Suprapubic skin (tissue), 4 donors: ENCODE results near the gene SFTPB. TPM values are rescaled to one million over a fixed set of nuclear protein-coding genes. Genes with fewer than 3 reads are reported as not detected.

Experiments used
- DNase-seq, 2 donors: peaks; one replicate each; pipeline ENCODE4 v3.0.0-alpha.2; 2019; ENCODE audit warnings: low spot score in 2 of 2
- H3K27ac ChIP-seq: fragments of 200-600 bp; sonication (generic); one replicate; pipeline ENCODE4 v1.5.1; 2019
- H3K27me3 ChIP-seq: fragments of 200-600 bp; sonication (generic); one replicate; pipeline ENCODE4 v1.5.1; 2019
- H3K36me3 ChIP-seq: fragments of 200-600 bp; sonication (generic); one replicate; pipeline ENCODE4 v1.5.1; 2019
- H3K4me1 ChIP-seq: fragments of 200-600 bp; sonication (generic); one replicate; pipeline ENCODE4 v1.5.1; 2019
- H3K4me3 ChIP-seq: fragments of 200-600 bp; sonication (generic); one replicate; pipeline ENCODE4 v1.5.1; 2019; ENCODE audit warnings: mild to moderate bottlenecking
- H3K9me3 ChIP-seq: fragments of 200-600 bp; sonication (generic); one replicate; pipeline ENCODE4 v1.5.1; 2019
- EP300 ChIP-seq: sonication (generic); formaldehyde crosslinking; IDR thresholded peaks from one replicate; pipeline ENCODE4 v1.6.1; 2017; ENCODE audit warnings: antibody characterized with exemption
- POLR2A ChIP-seq, 2 donors: fragments of 450-650 bp; IDR thresholded peaks; one replicate each; pipeline ENCODE4 v1.6.1; 2017; ENCODE audit warnings: antibody characterized with exemption in 2 of 2, mild to moderate bottlenecking in 2 of 2, moderate library complexity in 2 of 2
- POLR2AphosphoS5 ChIP-seq, 3 donors: sonication (generic); formaldehyde crosslinking; IDR thresholded peaks; one replicate each; pipeline ENCODE4 v1.6.1; 2017; ENCODE audit warnings: antibody characterized with exemption in 3 of 3
- WGBS: methylation state at CpG from one replicate; pipeline ENCODE4 v1.1.5; 2018; 5-methylcytosine and 5-hydroxymethylcytosine counted together
- total RNA-seq, 4 donors: library from RNA; depleted of rRNA; stranded (reverse); fragments of >200 nt; gene quantifications; one replicate each; pipeline ENCODE4 v1.1.0, GENCODE V29; 2016
- TF ChIP-seq, protein P1 (sequence below), 2 donors: fragments of 200-600 bp in 1 of 2; fragments of 450-650 bp in 1 of 2; sonication (generic) in 1 of 2; IDR thresholded peaks; one replicate each; pipeline ENCODE4 v1.5.1; 2016 to 2019; ENCODE audit warnings: antibody characterized with exemption in 2 of 2, mild to moderate bottlenecking in 1 of 2, moderate library complexity in 1 of 2

The SFTPB gene
- total RNA-seq, 4 donors from 2014 or later: not detected

DNA sequence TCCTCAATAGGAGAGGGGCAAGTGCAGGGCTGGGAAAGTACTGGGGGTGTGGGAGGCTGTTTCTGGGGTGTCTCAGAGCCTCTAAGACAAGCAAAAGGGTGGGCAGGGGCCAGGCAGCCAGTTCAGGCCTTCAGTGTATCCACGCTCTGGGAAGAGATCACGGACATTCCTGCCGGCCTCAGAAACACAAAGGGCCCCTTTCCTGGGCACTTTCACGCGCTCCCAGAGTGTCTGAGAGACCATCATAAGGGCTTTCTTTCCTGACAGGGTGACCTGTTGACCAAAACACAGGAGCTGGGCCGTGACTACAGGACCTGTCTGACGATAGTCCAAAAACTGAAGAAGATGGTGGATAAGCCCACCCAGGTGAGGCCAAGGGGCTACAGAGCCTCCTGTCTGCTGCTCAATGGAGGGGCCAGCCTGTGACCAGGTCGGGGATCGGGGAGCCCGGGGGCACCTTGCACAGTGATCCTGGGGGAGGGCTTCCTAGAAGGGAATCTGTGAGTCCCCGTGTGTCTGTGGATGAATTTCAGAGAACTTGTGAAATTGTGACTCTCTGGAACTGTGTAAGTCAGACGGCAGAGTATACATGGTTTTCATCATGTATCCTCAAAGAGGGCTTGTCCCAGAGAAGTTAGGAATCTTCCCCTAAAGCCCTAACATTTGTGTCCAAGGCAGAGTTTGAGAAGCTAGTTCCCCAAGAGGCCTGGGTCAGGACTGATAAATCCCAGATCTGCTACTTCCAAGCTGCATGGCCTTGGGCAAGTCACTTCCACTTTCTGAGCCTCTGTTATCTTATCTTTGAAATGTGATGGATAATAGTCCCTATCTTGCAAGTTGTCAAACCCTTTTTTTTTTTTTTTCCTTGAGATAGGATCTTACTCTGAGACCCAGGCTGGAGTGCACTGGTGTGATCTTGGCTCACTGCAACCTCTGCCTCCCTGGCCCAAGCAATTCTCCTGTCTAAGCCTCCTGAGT lies 28.0 kb upstream of the SFTPB start:
- Histone ChIP-seq H3K36me3 (no peaks in the 10 kb centered on the region), H3K27me3 (no peaks in the 10 kb centered on the region), H3K27ac (no peak overlapping the region), H3K4me1 (no peaks in the 10 kb centered on the region), H3K9me3 (no peaks in the 10 kb centered on the region), H3K4me3 (no peak overlapping the region)
- TF ChIP-seq POLR2AphosphoS5 (IDR thresholded peaks at IDR 0.05) (no peak), POLR2A (IDR thresholded peaks at IDR 0.05) (no peak), EP300 (no peak)
- TF ChIP-seq, protein P1, sequence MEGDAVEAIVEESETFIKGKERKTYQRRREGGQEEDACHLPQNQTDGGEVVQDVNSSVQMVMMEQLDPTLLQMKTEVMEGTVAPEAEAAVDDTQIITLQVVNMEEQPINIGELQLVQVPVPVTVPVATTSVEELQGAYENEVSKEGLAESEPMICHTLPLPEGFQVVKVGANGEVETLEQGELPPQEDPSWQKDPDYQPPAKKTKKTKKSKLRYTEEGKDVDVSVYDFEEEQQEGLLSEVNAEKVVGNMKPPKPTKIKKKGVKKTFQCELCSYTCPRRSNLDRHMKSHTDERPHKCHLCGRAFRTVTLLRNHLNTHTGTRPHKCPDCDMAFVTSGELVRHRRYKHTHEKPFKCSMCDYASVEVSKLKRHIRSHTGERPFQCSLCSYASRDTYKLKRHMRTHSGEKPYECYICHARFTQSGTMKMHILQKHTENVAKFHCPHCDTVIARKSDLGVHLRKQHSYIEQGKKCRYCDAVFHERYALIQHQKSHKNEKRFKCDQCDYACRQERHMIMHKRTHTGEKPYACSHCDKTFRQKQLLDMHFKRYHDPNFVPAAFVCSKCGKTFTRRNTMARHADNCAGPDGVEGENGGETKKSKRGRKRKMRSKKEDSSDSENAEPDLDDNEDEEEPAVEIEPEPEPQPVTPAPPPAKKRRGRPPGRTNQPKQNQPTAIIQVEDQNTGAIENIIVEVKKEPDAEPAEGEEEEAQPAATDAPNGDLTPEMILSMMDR (IDR thresholded peaks at IDR 0.05): no peak
- no peak for DNase-seq
- 87% methylated on average over 11 of the region's 12 CpGs for WGBS

DNA sequence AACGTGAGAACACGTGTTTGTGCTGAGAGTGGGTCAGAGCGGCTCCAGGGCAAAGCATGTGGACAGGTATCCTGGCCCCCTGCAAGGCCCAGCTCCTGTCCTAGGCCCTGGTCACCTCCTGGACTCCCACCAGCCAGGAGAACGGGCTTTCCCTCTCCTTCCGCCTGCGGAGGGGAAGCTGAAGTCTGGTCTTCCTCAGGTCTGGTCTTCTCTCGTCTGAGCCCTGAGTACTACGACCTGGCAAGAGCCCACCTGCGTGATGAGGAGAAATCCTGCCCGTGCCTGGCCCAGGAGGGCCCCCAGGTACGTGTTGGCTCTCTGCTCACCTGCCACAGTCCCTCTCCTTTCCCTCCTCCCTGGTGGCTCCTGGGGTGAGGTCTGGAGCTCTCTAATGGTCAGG lies 27.1 kb upstream of the SFTPB start:
- no peaks in the 10 kb centered on the region for H3K27me3 ChIP-seq
- no peaks in the 10 kb centered on the region for H3K36me3 ChIP-seq
- no peak overlapping the region for H3K4me3 ChIP-seq
- no peak for DNase-seq
- H3K4me1 ChIP-seq: no peaks in the 10 kb centered on the region
- WGBS: 85% methylated on average over 11 of the region's 11 CpGs
- no peak overlapping the region for H3K27ac ChIP-seq
- TF ChIP-seq EP300 (no peak), POLR2A (IDR thresholded peaks at IDR 0.05) (no peak), POLR2AphosphoS5 (IDR thresholded peaks at IDR 0.05) (no peak)
- TF ChIP-seq, protein P1 (IDR thresholded peaks at IDR 0.05): no peak
- no peaks in the 10 kb centered on the region for H3K9me3 ChIP-seq

DNA sequence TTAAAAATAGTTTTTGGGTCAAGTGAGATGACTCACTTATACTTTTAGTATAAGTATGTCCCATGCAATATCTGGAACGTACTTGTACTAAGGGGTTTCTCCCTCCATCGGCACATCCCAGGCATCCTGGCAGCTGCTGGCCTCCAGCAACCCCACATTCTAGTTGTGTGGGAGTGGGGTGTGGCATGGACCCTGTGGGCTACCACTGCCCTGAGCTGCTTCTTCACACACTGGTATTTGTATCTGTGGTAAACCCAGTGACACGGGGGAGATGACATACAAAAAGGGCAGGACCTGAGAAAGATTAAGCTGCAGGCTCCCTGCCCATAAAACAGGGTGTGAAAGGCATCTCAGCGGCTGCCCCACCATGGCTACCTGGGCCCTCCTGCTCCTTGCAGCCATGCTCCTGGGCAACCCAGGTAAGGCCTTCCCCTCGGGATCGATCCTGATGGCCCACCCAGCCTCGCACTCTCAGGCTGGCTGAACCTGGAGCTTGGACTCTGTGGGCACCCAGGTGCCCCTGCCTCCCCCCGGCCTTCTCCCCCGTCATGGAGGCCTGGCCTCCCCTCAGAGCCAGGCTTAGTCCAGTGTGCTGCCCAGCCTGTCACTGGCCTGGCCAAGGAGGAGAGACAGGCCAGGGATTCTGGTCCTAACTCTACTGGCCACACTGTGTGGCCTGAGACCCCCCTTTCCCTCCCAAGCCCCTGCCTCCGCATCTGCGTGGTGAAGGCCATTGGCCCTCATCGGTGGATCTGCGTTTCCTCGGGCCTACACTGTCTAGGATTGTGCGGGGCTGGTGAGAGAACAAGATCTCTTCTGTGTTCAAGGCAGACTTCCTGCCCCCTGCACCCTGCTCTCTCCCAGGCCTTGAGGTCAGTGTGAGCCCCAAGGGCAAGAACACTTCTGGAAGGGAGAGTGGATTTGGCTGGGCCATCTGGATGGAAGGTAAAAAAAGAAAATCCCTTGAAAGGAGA lies 26.3 kb upstream of the SFTPB start, which contains the start of gene GNLY:
Gene GNLY (plus strand): TSS at position 307 of the 974 bp plus-strand sequence. CDS start 61 bp downstream, at position 368.
- DNase-seq: no peak
- no peaks in the 10 kb centered on the region for H3K36me3 ChIP-seq
- no peak within 1 kb of the TSS for H3K4me3 ChIP-seq
- TF ChIP-seq, protein P1 (IDR thresholded peaks at IDR 0.05): no peak
- no peak for TF ChIP-seq POLR2A (IDR thresholded peaks at IDR 0.05)
- 94% methylated on average over 13 of the region's 15 CpGs for WGBS
- H3K27me3 ChIP-seq: no peaks in the 10 kb centered on the region
- H3K27ac ChIP-seq: no peak within 1 kb of the TSS
- H3K9me3 ChIP-seq: no peaks in the 10 kb centered on the region
- H3K4me1 ChIP-seq: no peaks in the 10 kb centered on the region

DNA sequence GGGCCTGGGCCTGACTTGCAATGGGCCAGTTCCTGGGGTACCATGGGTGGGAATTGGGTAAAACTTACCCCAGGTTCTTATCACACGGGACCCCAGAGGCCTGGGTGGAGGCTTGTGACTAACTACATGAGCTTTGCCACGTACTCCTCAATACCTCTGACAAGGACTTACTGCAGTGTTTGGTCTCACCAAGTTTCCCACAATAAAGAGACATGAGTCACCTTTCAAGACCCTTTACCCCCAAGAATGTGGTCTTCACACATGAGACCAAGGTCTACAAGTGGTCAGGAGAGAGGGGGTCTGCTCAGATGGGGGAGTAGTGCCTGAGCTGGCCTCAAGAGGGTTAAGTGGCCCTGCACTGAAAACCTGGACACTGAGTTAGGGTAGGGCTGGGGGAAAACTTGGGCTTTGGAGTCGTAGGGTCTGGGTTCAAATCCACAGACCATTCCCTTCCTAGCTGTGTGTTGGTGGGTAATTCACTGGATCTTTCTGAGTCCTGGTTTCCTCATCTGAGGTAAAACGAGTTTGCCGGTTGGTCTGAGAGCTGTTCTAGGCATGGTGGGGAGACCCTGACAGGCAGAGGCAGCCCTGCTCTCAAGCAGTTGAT lies 24.1 kb upstream of the SFTPB start:
- Histone ChIP-seq H3K4me1 (no peaks in the 10 kb centered on the region), H3K4me3 (no peak overlapping the region), H3K9me3 (no peaks in the 10 kb centered on the region), H3K36me3 (no peaks in the 10 kb centered on the region), H3K27ac (no peak overlapping the region), H3K27me3 (no peaks in the 10 kb centered on the region)
- TF ChIP-seq, protein P1 (IDR thresholded peaks at IDR 0.05): no peak
- TF ChIP-seq POLR2AphosphoS5 (IDR thresholded peaks at IDR 0.05) (no peak), EP300 (no peak), POLR2A (IDR thresholded peaks at IDR 0.05) (no peak)
- WGBS: 81% methylated on average over 5 of the region's 5 CpGs
- no peak for DNase-seq
